Measurements from ENCODE around the gene RPL39. TPM values are rescaled to one million over a fixed set of nuclear protein-coding genes. Genes with fewer than 3 reads are reported as not detected.
"Not testable (repeated sequence)": the region's sequence is repeated elsewhere in the genome, so short reads cannot be mapped to it uniquely, and the experiment has no call there.

Gene RPL39
- total RNA-seq, 2 experiments from 2014 or later = 1,629 to 1,903 TPM

- ChIA-PET POLR2A (interaction anchor here (0.9 kb wide), 1 partner anchor 62 kb away, joined by 10 read pairs; the partner anchor contains the start of gene UPF3B), CTCF (interaction anchor here (0.6 to 2.2 kb wide), 10 partner anchors 10 to 80 kb away, joined by 3 to 6 read pairs (median 4); partner anchors contain the start of genes SOWAHD and UPF3B)
- Mint-ChIP-seq H3K27me3 (no peaks in the 10 kb centered on the region), H3K27ac (peak overlapping the region; percentile 97), H3K4me1 (peaks cover 29% of the 10 kb centered on the region), H3K4me3 (peak overlapping the region; percentile 95), H3K9me3 (no peaks in the 10 kb centered on the region), H3K36me3 (ENCODE audit: low read depth) (peaks cover 21% of the 10 kb centered on the region)
- DNase-seq = peak; percentile 46
These were observed 423 bp downstream of the RPL39 start for GRCh38 chrX:119790977-119791436.

- no peak overlapping the region for H3K27ac Mint-ChIP-seq
- H3K9me3 Mint-ChIP-seq = no peaks in the 10 kb centered on the region
- CTCF ChIA-PET = interaction anchor here (0.7 to 1.9 kb wide), 16 partner anchors 9 to 291 kb away, joined by 3 to 10 read pairs (median 4); partner anchors contain the start of gene SOWAHD
- H3K27me3 Mint-ChIP-seq = no peaks in the 10 kb centered on the region
- peaks cover 30% of the 10 kb centered on the region for H3K36me3 Mint-ChIP-seq (ENCODE audit: low read depth)
- peak; percentile 46 for DNase-seq
- no peak overlapping the region for H3K4me3 Mint-ChIP-seq
- POLR2A ChIA-PET = no interaction called here
- H3K4me1 Mint-ChIP-seq = peaks cover 34% of the 10 kb centered on the region
These were observed 6.5 kb downstream of the RPL39 start for GRCh38 chrX:119784747-119785446.

GRCh38 chrX:119783026-119783425, 8.4 kb downstream of the RPL39 start:
- Mint-ChIP-seq H3K9me3 (no peaks in the 10 kb centered on the region), H3K36me3 (ENCODE audit: low read depth) (peaks cover 20% of the 10 kb centered on the region), H3K4me1 (peaks cover 24% of the 10 kb centered on the region), H3K27me3 (no peaks in the 10 kb centered on the region), H3K27ac (peak overlapping the region; percentile 64), H3K4me3 (no peak overlapping the region)
- ChIA-PET CTCF (no interaction called here), POLR2A (no interaction called here)
- no peak for DNase-seq

- H3K27ac Mint-ChIP-seq = no peak overlapping the region
- no peak for DNase-seq
- CTCF ChIA-PET = interaction anchor here (0.8 kb wide), 2 partner anchors 16 to 263 kb away, joined by 3 read pairs; no protein-coding TSS in a partner anchor
- POLR2A ChIA-PET = no interaction called here
- H3K27me3 Mint-ChIP-seq = no peaks in the 10 kb centered on the region
- H3K9me3 Mint-ChIP-seq = no peaks in the 10 kb centered on the region
- H3K4me1 Mint-ChIP-seq = peaks cover 17% of the 10 kb centered on the region
- H3K4me3 Mint-ChIP-seq = no peak overlapping the region
- H3K36me3 Mint-ChIP-seq (ENCODE audit: low read depth) = peaks cover 8% of the 10 kb centered on the region
These were observed 12.6 kb downstream of the RPL39 start for GRCh38 chrX:119778829-119779228.

- peaks cover 11% of the 10 kb centered on the region for H3K4me1 Mint-ChIP-seq
- DNase-seq = no peak
- ChIA-PET CTCF (interaction anchor here (0.6 to 1.9 kb wide), 5 partner anchors 9 to 92 kb away, joined by 3 to 6 read pairs (median 4); partner anchors contain the start of gene SEPTIN6), POLR2A (no interaction called here)
- H3K4me3 Mint-ChIP-seq = no peak overlapping the region
- H3K9me3 Mint-ChIP-seq = no peaks in the 10 kb centered on the region
- no peaks in the 10 kb centered on the region for H3K27me3 Mint-ChIP-seq
- peaks cover under 1% of the 10 kb centered on the region for H3K36me3 Mint-ChIP-seq (ENCODE audit: low read depth)
- H3K27ac Mint-ChIP-seq = peak overlapping the region; percentile 36
These were observed 15.8 kb downstream of the RPL39 start for GRCh38 chrX:119775517-119776238.

GRCh38 chrX:119769388-119769787, 22.0 kb downstream of the RPL39 start:
- DNase-seq; H3K4me1 Mint-ChIP-seq; H3K9me3 Mint-ChIP-seq; H3K27ac Mint-ChIP-seq; H3K27me3 Mint-ChIP-seq; H3K36me3 Mint-ChIP-seq (ENCODE audit: low read depth); POLR2A ChIA-PET; H3K4me3 Mint-ChIP-seq: not testable (repeated sequence)
- CTCF ChIA-PET = interaction anchor here (1.1 to 2.3 kb wide), 4 partner anchors 10 to 119 kb away, joined by 3 to 10 read pairs (median 4); partner anchors contain the start of gene SOWAHD

- H3K27me3 Mint-ChIP-seq; POLR2A ChIA-PET; H3K36me3 Mint-ChIP-seq (ENCODE audit: low read depth); H3K4me3 Mint-ChIP-seq; DNase-seq; H3K27ac Mint-ChIP-seq; H3K9me3 Mint-ChIP-seq; H3K4me1 Mint-ChIP-seq: not testable (repeated sequence)
- CTCF ChIA-PET = interaction anchor here (1.4 kb wide), 1 partner anchor 13 kb away, joined by 3 read pairs; no protein-coding TSS in a partner anchor
These were observed 23.0 kb downstream of the RPL39 start for GRCh38 chrX:119768436-119768835.

GRCh38 chrX:119763836-119764387, 27.5 kb downstream of the RPL39 start:
- DNase-seq = no peak
- Mint-ChIP-seq H3K9me3 (no peaks in the 10 kb centered on the region), H3K4me3 (no peak overlapping the region), H3K36me3 (ENCODE audit: low read depth) (peaks cover 2% of the 10 kb centered on the region), H3K27ac (no peak overlapping the region), H3K27me3 (no peaks in the 10 kb centered on the region), H3K4me1 (peaks cover 28% of the 10 kb centered on the region)
- POLR2A ChIA-PET = no interaction called here
- CTCF ChIA-PET = interaction anchor here (0.6 to 1.5 kb wide), 2 partner anchors 21 to 223 kb away, joined by 3 read pairs; no protein-coding TSS in a partner anchor

GRCh38 chrX:119763181-119763580, 28.2 kb downstream of the RPL39 start:
- no peaks in the 10 kb centered on the region for H3K9me3 Mint-ChIP-seq
- no peaks in the 10 kb centered on the region for H3K27me3 Mint-ChIP-seq
- ChIA-PET CTCF (interaction anchor here (0.7 kb wide), 1 partner anchor 16 kb away, joined by 3 read pairs; no protein-coding TSS in a partner anchor), POLR2A (no interaction called here)
- no peak for DNase-seq
- H3K27ac Mint-ChIP-seq = peak overlapping the region; percentile 69
- H3K4me3 Mint-ChIP-seq = no peak overlapping the region
- H3K4me1 Mint-ChIP-seq = peaks cover 28% of the 10 kb centered on the region
- no peaks in the 10 kb centered on the region for H3K36me3 Mint-ChIP-seq (ENCODE audit: low read depth)

- Mint-ChIP-seq H3K4me1 (peaks cover 29% of the 10 kb centered on the region), H3K9me3 (no peaks in the 10 kb centered on the region), H3K36me3 (ENCODE audit: low read depth) (no peaks in the 10 kb centered on the region), H3K27me3 (no peaks in the 10 kb centered on the region), H3K4me3 (no peak overlapping the region), H3K27ac (peak overlapping the region; percentile 60)
- no peak for DNase-seq
- POLR2A ChIA-PET = no interaction called here
- CTCF ChIA-PET = interaction anchor here (0.7 to 1.4 kb wide), 3 partner anchors 12 to 36 kb away, joined by 3 read pairs; no protein-coding TSS in a partner anchor
These were observed 28.7 kb downstream of the RPL39 start for GRCh38 chrX:119762718-119763117.

- ChIA-PET CTCF (interaction anchor here (1.5 kb wide), 2 partner anchors 24 to 31 kb away, joined by 3 read pairs; partner anchors contain the start of gene RPL39), POLR2A (no interaction called here)
- DNase-seq = no peak
- Mint-ChIP-seq H3K36me3 (ENCODE audit: low read depth) (no peaks in the 10 kb centered on the region), H3K4me1 (peaks cover 54% of the 10 kb centered on the region), H3K4me3 (peak overlapping the region; percentile 67), H3K9me3 (no peaks in the 10 kb centered on the region), H3K27ac (peak overlapping the region; percentile 13), H3K27me3 (no peaks in the 10 kb centered on the region)
These were observed 31.2 kb downstream of the RPL39 start for GRCh38 chrX:119760026-119760877.

GRCh38 chrX:119759248-119759766, 32.1 kb downstream of the RPL39 start:
- H3K4me1 Mint-ChIP-seq = peaks cover 60% of the 10 kb centered on the region
- DNase-seq = no peak
- H3K27ac Mint-ChIP-seq = no peak overlapping the region
- POLR2A ChIA-PET = no interaction called here
- H3K9me3 Mint-ChIP-seq = no peaks in the 10 kb centered on the region
- H3K27me3 Mint-ChIP-seq = no peaks in the 10 kb centered on the region
- CTCF ChIA-PET = interaction anchor here (0.9 to 2.9 kb wide), 5 partner anchors 10 to 111 kb away, joined by 3 to 10 read pairs (median 4); partner anchors contain the start of gene RPL39
- H3K36me3 Mint-ChIP-seq (ENCODE audit: low read depth) = no peaks in the 10 kb centered on the region
- peak overlapping the region; percentile 67 for H3K4me3 Mint-ChIP-seq
